HEK293 (cell line): ENCODE results near the gene COL4A1.
"Not testable (repeated sequence)": the region's sequence is repeated elsewhere in the genome, so short reads cannot be mapped to it uniquely, and the experiment has no call there.

ENCODE experiments used
- CTCF ChIA-PET: fragments of 350-600 bp; formaldehyde crosslinking; extraction: SDS; loops from one replicate; lab custom pipeline; 2021; ENCODE audit warnings: antibody characterized with exemption; lab: Yijun Ruan, JAX
- POLR2A ChIA-PET: fragments of 300-600 bp; formaldehyde crosslinking; extraction: SDS; loops from one replicate; lab custom pipeline; 2020; ENCODE audit warnings: antibody characterized with exemption, inconsistent platforms; lab: Yijun Ruan, JAX
- H3K27ac ChIP-seq: fragments of 200-500 bp; sonication (Bioruptor generic); 2 replicates; pipeline ENCODE4 v1.5.1; 2014; ENCODE audit warnings: low read depth, low read length, control low read depth, inconsistent platforms; ENCODE audit errors: extremely low read depth
- H3K36me3 ChIP-seq, 2 experiments: fragments of 200-500 bp in 1 of 2; sonication (Bioruptor generic) in 1 of 2; 1 replicate in 1 of 2; 2 replicates in 1 of 2; pipeline ENCODE4 v1.5.1; 2014 to 2017; ENCODE audit warnings: inconsistent platforms in 2 of 2, low read length in 2 of 2; ENCODE audit not compliant: control insufficient read depth in 2 of 2, insufficient read depth in 1 of 2
- H3K4me1 ChIP-seq: fragments of 200-500 bp; sonication (Bioruptor generic); 2 replicates; pipeline ENCODE4 v1.5.1; 2014; ENCODE audit warnings: mild to moderate bottlenecking, low read length, inconsistent platforms; ENCODE audit not compliant: control insufficient read depth, insufficient read depth
- H3K4me3 ChIP-seq: 2 replicates; pipeline ENCODE4 v1.5.1; 2011; ENCODE audit warnings: low read depth, mild to moderate bottlenecking, control low read depth, low read length, moderate library complexity
- H3K9me3 ChIP-seq: fragments of 200-500 bp; sonication (Bioruptor generic); 2 replicates; pipeline ENCODE4 v1.5.1; 2014; ENCODE audit warnings: low read depth, low read length, inconsistent platforms; ENCODE audit not compliant: control insufficient read depth, insufficient read depth
- MEIS1 ChIP-seq: sonication (generic); formaldehyde crosslinking; IDR thresholded peaks from 2 replicates; pipeline ENCODE4 v1.8.1; 2022; ENCODE audit warnings: missing genetic modification reagents, mild to moderate bottlenecking, borderline replicate concordance
- SALL2 ChIP-seq: fragments of 450-650 bp; formaldehyde crosslinking; IDR thresholded peaks from 2 replicates; pipeline ENCODE4 v1.5.0; 2017; ENCODE audit warnings: missing biosample characterization, mild to moderate bottlenecking, missing genetic modification characterization, borderline replicate concordance
- YY1 ChIP-seq: fragments of 450-650 bp; formaldehyde crosslinking; IDR thresholded peaks from 2 replicates; pipeline ENCODE4 v1.5.1; 2018; ENCODE audit warnings: missing biosample characterization, missing genetic modification characterization
- ZBTB17 ChIP-seq: fragments of 450-650 bp; formaldehyde crosslinking; IDR thresholded peaks from 2 replicates; pipeline ENCODE4 v1.5.1; 2016; ENCODE audit warnings: missing biosample characterization, missing genetic modification characterization
- ZBTB21 ChIP-seq: fragments of 450-650 bp; formaldehyde crosslinking; IDR thresholded peaks from 2 replicates; pipeline ENCODE4 v1.5.1; 2017; ENCODE audit warnings: missing biosample characterization, missing genetic modification characterization
- ZBTB7A ChIP-seq: fragments of 450-650 bp; formaldehyde crosslinking; IDR thresholded peaks from 2 replicates; pipeline ENCODE4 v1.5.1; 2016; ENCODE audit warnings: low read depth, missing biosample characterization, missing genetic modification characterization
- ZFP3 ChIP-seq: fragments of 450-650 bp; formaldehyde crosslinking; IDR thresholded peaks from 2 replicates; pipeline ENCODE4 v1.5.1; 2016; ENCODE audit warnings: low read depth, missing biosample characterization, missing genetic modification characterization
- ZIC2 ChIP-seq: fragments of 450-650 bp; formaldehyde crosslinking; IDR thresholded peaks from 2 replicates; pipeline ENCODE4 v1.5.1; 2016; ENCODE audit warnings: missing biosample characterization, missing genetic modification characterization
- ZNF223 ChIP-seq: fragments of 450-650 bp; formaldehyde crosslinking; IDR thresholded peaks from 2 replicates; pipeline ENCODE4 v1.5.1; 2016; ENCODE audit warnings: missing biosample characterization, missing genetic modification characterization
- ZNF350 ChIP-seq: fragments of 450-650 bp; formaldehyde crosslinking; IDR thresholded peaks from 2 replicates; pipeline ENCODE4 v1.5.0; 2017; ENCODE audit warnings: missing biosample characterization, mild to moderate bottlenecking, missing genetic modification characterization
- ZNF394 ChIP-seq: fragments of 450-650 bp; formaldehyde crosslinking; IDR thresholded peaks from 2 replicates; pipeline ENCODE4 v1.5.1; 2016; ENCODE audit warnings: missing biosample characterization, missing genetic modification characterization, mild to moderate bottlenecking, moderate library complexity, borderline replicate concordance
- ZNF626 ChIP-seq: fragments of 450-650 bp; sonication (Bioruptor Pico); formaldehyde crosslinking; IDR thresholded peaks from 2 replicates; pipeline ENCODE4 v1.5.1; 2018; ENCODE audit warnings: missing biosample characterization, missing genetic modification characterization, inconsistent platforms
- ZNF629 ChIP-seq: fragments of 450-650 bp; formaldehyde crosslinking; IDR thresholded peaks from 2 replicates; pipeline ENCODE4 v1.5.1; 2017; ENCODE audit warnings: missing biosample characterization, missing genetic modification characterization
- ZNF660 ChIP-seq: fragments of 450-650 bp; IDR thresholded peaks from 2 replicates; pipeline ENCODE4 v1.5.1; 2018; ENCODE audit warnings: missing biosample characterization, mild to moderate bottlenecking, missing genetic modification characterization
- ZNF837 ChIP-seq: fragments of 450-650 bp; formaldehyde crosslinking; IDR thresholded peaks from 2 replicates; pipeline ENCODE4 v1.5.1; 2016; ENCODE audit warnings: missing biosample characterization, missing genetic modification characterization
- TF ChIP-seq, protein P1 (sequence below): fragments of 450-650 bp; formaldehyde crosslinking; IDR thresholded peaks from 2 replicates; pipeline ENCODE4 v1.5.1; 2016; ENCODE audit warnings: missing biosample characterization, missing genetic modification characterization
- TF ChIP-seq, protein P2 (sequence below): fragments of 450-650 bp; formaldehyde crosslinking; IDR thresholded peaks from 2 replicates; pipeline ENCODE4 v1.5.1; 2016; ENCODE audit warnings: missing biosample characterization, missing genetic modification characterization
- TF ChIP-seq, protein P3 (sequence below): sonication (generic); formaldehyde crosslinking; IDR thresholded peaks from 2 replicates; pipeline ENCODE4 v1.8.1; 2022; ENCODE audit warnings: mild to moderate bottlenecking, moderate library complexity, missing genetic modification reagents

The COL4A1 gene

DNA sequence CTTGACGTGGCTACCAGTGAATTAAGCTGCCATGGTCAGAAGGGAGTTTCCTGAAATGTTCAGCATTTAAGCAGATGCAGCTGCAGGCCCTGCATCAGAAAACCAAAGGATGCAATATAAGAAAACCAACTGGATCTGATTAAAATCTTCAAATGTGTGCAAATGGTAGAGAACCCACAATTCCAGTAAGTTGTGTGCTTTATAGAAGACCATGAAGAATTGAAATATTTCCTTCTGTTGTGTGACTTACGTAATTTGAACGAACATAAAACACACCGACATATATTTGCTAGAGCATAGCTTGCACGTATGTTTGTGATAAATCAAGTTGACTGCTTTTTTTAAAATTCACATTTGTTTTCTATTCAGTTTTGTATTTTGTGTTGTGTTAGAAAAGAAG is 191.4 kb downstream of the COL4A1 start:
- TF ChIP-seq, protein P1, sequence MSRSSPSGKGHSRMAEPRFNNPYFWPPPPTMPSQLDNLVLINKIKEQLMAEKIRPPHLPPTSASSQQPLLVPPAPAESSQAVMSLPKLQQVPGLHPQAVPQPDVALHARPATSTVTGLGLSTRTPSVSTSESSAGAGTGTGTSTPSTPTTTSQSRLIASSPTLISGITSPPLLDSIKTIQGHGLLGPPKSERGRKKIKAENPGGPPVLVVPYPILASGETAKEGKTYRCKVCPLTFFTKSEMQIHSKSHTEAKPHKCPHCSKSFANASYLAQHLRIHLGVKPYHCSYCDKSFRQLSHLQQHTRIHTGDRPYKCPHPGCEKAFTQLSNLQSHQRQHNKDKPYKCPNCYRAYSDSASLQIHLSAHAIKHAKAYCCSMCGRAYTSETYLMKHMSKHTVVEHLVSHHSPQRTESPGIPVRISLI (tag by site-specific recombination): no peak
- no peak for TF ChIP-seq ZNF350 (tag by site-specific recombination)
- no peak for TF ChIP-seq ZNF629 (tag by site-specific recombination)
- no peak for TF ChIP-seq ZNF394 (tag by site-specific recombination)
- TF ChIP-seq ZNF626 (tag by site-specific recombination): no peak
- TF ChIP-seq ZNF837: no peak
- TF ChIP-seq MEIS1: no peak
- no peak for TF ChIP-seq ZBTB7A
- Histone ChIP-seq H3K4me1 (no peaks in the 10 kb centered on the region), H3K9me3 (no peaks in the 10 kb centered on the region), H3K27ac (no peak overlapping the region), H3K36me3 (no peaks in the 10 kb centered on the region), H3K4me3 (no peak overlapping the region)
- ChIA-PET CTCF (interaction anchor here (0.7 kb wide), 3 partner anchors 73 to 1005 kb away, joined by 3 to 4 read pairs (median 3); no protein-coding TSS in a partner anchor), POLR2A (no interaction called here)

DNA sequence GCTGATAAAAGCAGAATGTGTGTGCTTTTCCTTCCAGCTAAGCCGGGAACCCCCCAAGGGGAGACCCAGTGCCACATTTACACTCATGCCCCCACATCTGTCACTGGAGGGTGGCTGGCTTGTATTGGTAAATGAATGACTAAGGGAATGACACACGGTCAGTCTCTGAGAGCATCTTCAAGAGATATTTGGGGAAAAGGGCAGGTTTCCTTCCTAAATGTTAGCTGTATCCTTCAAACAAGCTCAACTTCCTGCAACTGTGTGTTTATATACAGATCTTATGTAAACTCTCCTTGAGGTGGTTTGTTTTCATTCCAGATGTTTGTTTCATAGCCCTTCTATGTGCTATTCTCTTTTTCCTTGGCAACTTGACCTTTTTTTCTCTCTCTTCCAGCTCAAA is 192.6 kb downstream of the COL4A1 start:
- H3K4me1 ChIP-seq: no peaks in the 10 kb centered on the region
- no peak overlapping the region for H3K4me3 ChIP-seq
- H3K9me3 ChIP-seq: no peaks in the 10 kb centered on the region
- ChIA-PET CTCF (interaction anchor here (0.8 to 1.6 kb wide), 2 partner anchors 12 to 22 kb away, joined by 3 to 5 read pairs; no protein-coding TSS in a partner anchor), POLR2A (no interaction called here)
- H3K36me3 ChIP-seq: no peaks in the 10 kb centered on the region
- H3K27ac ChIP-seq: no peak overlapping the region
- TF ChIP-seq, protein P2, sequence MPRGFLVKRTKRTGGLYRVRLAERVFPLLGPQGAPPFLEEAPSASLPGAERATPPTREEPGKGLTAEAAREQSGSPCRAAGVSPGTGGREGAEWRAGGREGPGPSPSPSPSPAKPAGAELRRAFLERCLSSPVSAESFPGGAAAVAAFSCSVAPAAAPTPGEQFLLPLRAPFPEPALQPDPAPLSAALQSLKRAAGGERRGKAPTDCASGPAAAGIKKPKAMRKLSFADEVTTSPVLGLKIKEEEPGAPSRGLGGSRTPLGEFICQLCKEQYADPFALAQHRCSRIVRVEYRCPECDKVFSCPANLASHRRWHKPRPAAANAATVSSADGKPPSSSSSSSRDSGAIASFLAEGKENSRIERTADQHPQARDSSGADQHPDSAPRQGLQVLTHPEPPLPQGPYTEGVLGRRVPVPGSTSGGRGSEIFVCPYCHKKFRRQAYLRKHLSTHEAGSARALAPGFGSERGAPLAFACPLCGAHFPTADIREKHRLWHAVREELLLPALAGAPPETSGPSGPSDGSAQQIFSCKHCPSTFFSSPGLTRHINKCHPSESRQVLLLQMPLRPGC (tag by site-specific recombination): no peak
- TF ChIP-seq ZNF223 (tag by site-specific recombination) (no peak), ZFP3 (tag by site-specific recombination) (no peak), ZBTB17 (tag by site-specific recombination) (no peak), YY1 (no peak), SALL2 (tag by site-specific recombination) (no peak)

DNA sequence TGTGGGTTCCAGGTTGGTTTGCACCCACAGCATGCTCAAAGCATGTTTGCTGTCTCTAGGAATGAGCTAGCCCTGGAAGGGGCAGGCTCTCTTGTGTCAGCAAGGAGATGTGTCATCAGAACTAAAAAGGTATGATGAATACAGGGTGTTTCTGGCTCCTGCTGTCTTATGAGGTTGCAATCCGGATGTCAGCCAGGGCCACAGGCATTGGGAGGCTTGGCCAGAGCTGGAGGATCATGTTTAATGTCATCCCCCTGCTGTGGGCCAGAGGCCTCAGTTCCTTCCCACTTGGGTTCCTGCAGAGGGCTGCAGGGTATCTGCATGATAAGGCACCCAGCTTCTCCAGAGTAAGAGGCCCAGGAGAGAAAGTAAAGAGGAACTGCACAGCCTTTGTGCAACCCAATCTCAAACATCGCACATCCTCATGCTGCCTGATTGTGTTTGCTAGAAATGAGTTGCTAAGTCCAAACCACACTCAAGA is 193.6 kb downstream of the COL4A1 start:
- Histone ChIP-seq H3K27ac (no peak overlapping the region), H3K36me3 (no peaks in the 10 kb centered on the region), H3K9me3 (no peaks in the 10 kb centered on the region), H3K4me1 (no peaks in the 10 kb centered on the region), H3K4me3 (no peak overlapping the region)
- POLR2A ChIA-PET: no interaction called here
- TF ChIP-seq ZBTB21 (tag by site-specific recombination) (peak; percentile 48; the same call in 1 of the 2 replicates), ZNF660 (peak; percentile 28; the same call in 1 of the 2 replicates), ZIC2 (tag by site-specific recombination) (peak; percentile 96)
- TF ChIP-seq, protein P3, sequence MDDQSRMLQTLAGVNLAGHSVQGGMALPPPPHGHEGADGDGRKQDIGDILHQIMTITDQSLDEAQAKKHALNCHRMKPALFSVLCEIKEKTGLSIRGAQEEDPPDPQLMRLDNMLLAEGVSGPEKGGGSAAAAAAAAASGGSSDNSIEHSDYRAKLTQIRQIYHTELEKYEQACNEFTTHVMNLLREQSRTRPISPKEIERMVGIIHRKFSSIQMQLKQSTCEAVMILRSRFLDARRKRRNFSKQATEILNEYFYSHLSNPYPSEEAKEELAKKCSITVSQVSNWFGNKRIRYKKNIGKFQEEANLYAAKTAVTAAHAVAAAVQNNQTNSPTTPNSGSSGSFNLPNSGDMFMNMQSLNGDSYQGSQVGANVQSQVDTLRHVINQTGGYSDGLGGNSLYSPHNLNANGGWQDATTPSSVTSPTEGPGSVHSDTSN (CRISPR knock-in tag): no peak
- CTCF ChIA-PET: interaction anchor here (0.6 to 1.6 kb wide), 6 partner anchors 9 to 333 kb away, joined by 3 to 6 read pairs (median 3); no protein-coding TSS in a partner anchor

DNA sequence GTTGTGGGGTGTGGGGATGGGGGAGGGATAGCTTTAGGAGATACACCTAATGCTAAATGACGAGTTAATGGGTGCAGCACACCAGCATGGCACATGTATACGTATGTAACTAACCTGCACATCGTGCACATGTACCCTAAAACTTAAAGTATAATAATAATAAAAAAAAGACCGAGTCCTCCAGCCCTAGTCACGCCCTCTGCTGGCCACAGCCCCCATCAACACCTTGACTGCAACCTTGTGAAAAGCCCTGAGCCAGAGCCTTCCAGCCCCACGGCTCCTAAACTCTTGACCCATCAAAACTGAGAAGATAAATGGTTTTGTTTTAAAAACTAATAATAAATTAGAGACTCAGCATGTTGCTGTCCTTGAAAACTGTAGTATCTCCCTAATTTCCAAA is 194.6 kb downstream of the COL4A1 start:
- H3K9me3 ChIP-seq, H3K4me1 ChIP-seq, POLR2A ChIA-PET, H3K27ac ChIP-seq, H3K4me3 ChIP-seq, H3K36me3 ChIP-seq: not testable (repeated sequence)
- CTCF ChIA-PET: interaction anchor here (0.6 to 0.8 kb wide), 2 partner anchors 29 to 428 kb away, joined by 3 to 6 read pairs; no protein-coding TSS in a partner anchor
